Fibroblast of lung (primary cell): ENCODE results near the gene DUSP28.

Source experiments
- EZH2 ChIP-seq: IDR thresholded peaks from 2 replicates; pipeline ENCODE4 v1.5.1; 2012; ENCODE audit warnings: low read length, control low read depth, mild to moderate bottlenecking; ENCODE audit errors: missing control alignments
- TF ChIP-seq, protein P1 (sequence below), 2 donors: IDR thresholded peaks in 1 of 2; conservative IDR thresholded peaks in 1 of 2; 1 replicate in 1 of 2; 2 replicates in 1 of 2; pipeline ENCODE4 v1.5.1; 2011 to 2012; ENCODE audit warnings: low read length in 2 of 2, control low read depth in 1 of 2, inconsistent platforms in 1 of 2, low read depth in 1 of 2, mild to moderate bottlenecking in 1 of 2

DNA sequence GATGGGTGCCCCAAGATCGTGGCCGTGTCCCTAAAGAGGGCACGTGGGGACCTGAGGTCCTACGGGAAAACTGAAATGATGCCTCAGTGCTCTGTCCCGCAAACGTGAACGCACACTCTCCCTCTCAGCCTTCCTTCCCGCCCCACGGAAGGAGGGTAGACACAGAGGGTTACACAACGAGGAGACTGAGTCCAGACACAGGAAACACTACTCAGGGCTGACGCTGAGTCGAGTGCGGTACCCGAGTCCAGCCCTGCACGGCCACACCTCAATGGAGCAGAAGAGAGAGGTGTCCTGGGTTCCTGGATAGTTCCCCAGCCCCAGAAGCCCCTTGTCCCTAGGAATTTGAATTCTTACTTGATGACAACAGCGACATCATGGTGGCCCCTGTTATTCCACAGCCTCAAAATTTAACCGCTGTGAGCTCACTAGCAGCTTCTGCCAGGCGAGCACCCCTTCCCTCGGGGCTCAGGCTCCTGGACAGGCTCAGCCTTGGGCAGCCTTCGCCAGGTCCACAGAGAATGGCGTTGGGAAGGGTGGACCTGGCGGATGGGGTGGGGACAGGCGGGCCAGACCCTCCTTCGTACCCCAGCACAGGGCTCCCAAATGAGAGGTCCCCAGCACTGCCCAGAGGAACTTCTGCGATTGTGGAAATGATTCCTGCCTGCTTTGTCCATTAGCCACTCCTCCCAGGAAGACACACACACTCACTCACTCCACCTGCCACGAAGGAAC, 7.1 kb downstream of the DUSP28 start:
- TF ChIP-seq, protein P1, sequence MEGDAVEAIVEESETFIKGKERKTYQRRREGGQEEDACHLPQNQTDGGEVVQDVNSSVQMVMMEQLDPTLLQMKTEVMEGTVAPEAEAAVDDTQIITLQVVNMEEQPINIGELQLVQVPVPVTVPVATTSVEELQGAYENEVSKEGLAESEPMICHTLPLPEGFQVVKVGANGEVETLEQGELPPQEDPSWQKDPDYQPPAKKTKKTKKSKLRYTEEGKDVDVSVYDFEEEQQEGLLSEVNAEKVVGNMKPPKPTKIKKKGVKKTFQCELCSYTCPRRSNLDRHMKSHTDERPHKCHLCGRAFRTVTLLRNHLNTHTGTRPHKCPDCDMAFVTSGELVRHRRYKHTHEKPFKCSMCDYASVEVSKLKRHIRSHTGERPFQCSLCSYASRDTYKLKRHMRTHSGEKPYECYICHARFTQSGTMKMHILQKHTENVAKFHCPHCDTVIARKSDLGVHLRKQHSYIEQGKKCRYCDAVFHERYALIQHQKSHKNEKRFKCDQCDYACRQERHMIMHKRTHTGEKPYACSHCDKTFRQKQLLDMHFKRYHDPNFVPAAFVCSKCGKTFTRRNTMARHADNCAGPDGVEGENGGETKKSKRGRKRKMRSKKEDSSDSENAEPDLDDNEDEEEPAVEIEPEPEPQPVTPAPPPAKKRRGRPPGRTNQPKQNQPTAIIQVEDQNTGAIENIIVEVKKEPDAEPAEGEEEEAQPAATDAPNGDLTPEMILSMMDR (conservative IDR thresholded peaks at IDR 0.05 in 1 of 2, IDR thresholded peaks at IDR 0.05 in 1 of 2; ENCODE audit: low read depth in 1 of 2, low read length in 2 of 2), result no peak
- TF ChIP-seq EZH2, result no peak
